GM12875 (cell line): ENCODE measurements around the gene ATRNL1.
"Not testable (repeated sequence)": the region's sequence is repeated elsewhere in the genome, so short reads cannot be mapped to it uniquely, and the experiment has no call there.

Experiments used
- H3K4me3 ChIP-seq: one replicate; pipeline ENCODE4 v1.5.1; 2011; ENCODE audit warnings: low read depth, low read length, control low read depth
- TF ChIP-seq, protein P1 (sequence below): IDR thresholded peaks from 2 replicates; pipeline ENCODE4 v1.5.1; 2011; ENCODE audit warnings: low read depth, mild to moderate bottlenecking, control low read depth, inconsistent platforms, low read length, moderate library complexity, borderline replicate concordance; ENCODE audit not compliant: insufficient read depth

Gene ATRNL1

DNA sequence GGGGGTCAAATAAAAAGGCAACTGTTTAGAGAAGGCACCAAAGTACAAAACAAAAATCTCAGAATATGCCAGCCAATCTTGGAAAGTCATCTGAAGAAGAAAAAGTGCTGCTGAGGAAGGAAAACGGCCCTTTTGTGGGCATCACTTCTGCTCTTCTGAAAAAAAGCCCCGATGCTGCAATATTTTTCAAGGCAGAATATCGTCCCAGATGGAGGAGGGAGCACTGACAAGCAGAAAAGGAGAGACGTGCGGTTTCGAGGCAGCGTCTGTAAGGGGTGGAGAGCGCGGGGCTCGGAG, 959 bp upstream of the ATRNL1 start:
- H3K4me3 ChIP-seq = peak overlapping the region; percentile 77
- TF ChIP-seq, protein P1, sequence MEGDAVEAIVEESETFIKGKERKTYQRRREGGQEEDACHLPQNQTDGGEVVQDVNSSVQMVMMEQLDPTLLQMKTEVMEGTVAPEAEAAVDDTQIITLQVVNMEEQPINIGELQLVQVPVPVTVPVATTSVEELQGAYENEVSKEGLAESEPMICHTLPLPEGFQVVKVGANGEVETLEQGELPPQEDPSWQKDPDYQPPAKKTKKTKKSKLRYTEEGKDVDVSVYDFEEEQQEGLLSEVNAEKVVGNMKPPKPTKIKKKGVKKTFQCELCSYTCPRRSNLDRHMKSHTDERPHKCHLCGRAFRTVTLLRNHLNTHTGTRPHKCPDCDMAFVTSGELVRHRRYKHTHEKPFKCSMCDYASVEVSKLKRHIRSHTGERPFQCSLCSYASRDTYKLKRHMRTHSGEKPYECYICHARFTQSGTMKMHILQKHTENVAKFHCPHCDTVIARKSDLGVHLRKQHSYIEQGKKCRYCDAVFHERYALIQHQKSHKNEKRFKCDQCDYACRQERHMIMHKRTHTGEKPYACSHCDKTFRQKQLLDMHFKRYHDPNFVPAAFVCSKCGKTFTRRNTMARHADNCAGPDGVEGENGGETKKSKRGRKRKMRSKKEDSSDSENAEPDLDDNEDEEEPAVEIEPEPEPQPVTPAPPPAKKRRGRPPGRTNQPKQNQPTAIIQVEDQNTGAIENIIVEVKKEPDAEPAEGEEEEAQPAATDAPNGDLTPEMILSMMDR = no peak

DNA sequence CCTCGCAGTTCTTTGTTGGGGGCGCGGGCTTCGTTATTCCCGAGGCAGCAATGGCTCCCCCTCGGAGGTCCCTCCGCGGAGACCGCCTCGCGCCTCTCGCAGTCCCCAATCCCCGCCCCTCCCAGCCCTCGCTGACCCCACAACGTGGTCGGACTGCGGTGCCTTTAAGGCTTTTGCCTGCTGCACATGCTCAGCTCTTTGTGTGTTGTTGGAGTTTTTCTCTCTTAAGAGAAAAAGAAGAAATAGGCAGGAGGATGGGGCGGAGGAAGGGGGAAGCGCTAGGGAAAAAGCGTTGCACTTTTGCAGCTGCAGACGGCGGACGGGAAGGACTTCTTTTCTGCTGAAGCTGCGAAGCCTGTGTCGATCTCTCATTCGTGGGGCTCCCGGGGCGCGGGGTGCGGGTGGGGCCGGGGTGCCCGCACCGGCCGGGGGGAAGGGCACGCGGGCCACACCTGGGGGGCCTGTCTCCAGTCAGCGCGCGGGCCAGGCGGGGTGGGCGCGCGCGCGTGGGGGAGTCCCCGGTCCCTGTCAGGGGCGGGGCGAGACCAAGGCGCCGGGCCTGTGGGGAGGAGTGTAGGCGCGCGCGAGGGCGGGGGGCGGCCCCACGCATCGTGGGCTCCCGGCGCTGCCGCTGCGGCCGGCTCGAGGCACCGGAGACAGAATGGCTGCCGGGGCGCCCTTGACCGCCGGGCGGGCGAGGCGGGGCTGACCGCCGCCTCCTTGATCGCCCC, 445 bp upstream of the ATRNL1 start:
- peak overlapping the region; percentile 77 for H3K4me3 ChIP-seq
- TF ChIP-seq, protein P1 = no peak

DNA sequence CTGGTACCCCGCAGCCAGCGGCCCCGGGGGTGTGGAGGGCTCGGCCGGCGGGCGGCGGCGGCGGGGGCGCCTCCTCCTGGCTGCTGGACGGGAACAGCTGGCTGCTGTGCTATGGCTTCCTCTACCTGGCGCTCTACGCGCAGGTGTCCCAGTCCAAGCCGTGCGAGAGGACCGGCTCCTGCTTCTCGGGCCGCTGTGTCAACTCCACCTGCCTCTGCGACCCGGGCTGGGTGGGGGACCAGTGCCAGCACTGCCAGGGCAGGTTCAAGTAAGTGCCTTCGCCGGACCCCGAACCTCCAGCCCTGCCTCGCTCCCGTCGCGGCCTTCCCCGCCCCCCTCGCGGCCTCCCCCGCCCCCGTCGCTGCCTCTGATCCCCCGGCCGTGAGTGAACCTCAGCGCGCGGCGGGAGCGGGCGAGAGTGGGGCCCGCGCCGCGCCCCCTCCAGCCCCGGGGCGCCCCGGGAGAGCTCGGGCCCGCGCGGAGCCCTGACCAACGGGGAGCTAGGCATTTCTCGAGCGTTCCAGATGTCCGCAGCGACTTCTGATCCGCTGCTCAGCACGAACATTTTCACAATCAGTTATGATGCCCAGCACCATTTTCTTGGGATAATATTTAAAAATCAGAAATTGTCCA, 727 bp downstream of the ATRNL1 start:
- peak overlapping the region; percentile 77 for H3K4me3 ChIP-seq
- TF ChIP-seq, protein P1 = peak; percentile 42; the same call in 1 of the 2 replicates

DNA sequence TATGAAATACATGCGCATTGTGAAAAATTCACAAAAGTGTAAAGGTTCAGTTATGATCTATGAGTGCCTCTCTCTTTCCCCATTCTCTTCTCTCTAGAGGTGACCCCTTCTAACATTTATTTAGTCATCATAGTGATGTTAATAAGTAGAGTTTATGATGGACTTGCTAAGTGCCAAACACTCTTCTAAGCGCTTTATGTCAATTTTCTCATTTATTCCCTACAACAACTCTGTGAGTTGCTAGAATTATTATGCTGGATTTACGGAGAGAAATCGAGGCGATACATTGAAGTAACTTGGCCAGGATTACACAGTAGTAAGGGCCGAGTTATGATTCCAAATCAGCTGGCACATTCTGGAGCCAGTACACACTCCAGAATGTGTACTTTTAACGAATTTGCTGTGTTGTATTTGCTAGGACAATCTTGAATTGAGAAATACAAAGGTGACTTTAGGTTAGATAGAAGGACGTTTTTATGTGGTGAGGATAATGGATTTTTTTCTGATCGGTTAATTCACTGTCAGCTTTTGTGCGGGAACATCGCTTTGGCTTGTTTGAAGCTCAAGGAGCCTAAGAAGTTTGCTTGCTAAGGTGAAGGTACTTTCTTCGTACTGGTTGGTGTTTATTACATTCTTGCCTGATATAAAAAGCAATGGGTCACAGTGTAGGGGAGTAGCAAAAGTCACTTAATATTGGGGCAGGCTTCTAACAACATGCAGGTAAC, 1.4 kb downstream of the ATRNL1 start:
- H3K4me3 ChIP-seq = no peak overlapping the region
- TF ChIP-seq, protein P1 = no peak

DNA sequence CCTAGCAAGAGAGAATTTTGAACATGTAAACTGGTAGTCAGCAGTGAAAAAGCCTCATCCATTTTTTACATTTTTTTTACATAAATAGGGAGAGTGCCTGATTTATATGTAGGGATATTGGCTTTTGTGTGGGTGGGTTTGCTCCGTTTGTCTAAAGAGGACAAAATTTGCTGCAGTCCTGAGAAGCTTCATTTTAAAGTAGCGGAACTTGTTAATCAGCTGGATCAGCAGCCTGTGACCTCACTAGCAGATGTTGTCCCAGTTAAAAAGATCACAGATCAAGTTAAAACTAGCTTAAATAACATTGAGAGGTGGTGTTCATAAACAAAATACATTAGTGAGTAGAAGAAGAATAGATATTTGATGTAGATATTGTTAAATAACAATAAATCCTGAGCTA, 2.6 kb downstream of the ATRNL1 start:
- no peak overlapping the region for H3K4me3 ChIP-seq

DNA sequence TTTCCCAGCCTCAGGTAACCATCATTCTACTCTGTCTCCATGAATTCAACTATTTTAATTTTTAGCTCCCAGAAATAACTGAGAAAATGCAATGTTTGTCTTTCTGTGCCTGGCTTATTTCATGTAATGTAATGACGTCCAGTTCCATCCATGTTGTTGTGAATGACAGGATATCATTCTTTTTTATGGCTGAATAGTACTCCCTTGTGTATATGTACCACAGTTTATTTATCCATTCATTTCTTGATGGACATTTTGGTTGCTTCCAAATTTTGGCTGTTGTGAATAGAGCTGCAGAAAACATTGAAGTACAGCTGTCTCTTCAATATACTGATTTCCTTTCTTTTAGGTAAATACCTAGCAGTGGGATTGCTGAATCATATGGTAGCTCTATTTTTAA, 10.5 kb downstream of the ATRNL1 start:
- H3K4me3 ChIP-seq = no peak overlapping the region
- TF ChIP-seq, protein P1 = no peak

More for the DNA sequence above, 2.6 kb downstream of the ATRNL1 start:
- TF ChIP-seq, protein P1 = no peak

DNA sequence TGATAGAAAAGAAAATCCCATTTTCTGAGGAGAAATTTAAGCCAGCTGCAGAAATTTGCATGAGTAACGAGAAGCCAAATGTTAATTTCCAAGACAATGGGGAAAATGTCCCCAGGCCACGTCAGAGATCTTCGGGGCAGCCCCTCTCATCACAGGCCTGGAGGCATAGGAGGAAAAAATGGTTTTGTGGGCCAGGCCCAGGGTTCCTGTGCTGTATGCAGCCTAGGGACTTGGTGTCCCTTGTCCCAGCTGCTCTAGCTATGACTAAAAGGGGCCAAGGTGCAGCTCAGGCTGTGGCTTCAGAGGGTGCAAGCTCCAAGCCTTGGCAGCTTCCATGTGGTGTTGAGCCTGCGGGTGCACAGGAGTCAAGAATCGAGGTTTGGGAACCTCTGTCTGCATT, 12.2 kb downstream of the ATRNL1 start:
- H3K4me3 ChIP-seq = not testable (repeated sequence)
